GM18502 (cell line): ENCODE data around the gene MAX.
"Not testable (repeated sequence)": the region's sequence is repeated elsewhere in the genome, so short reads cannot be mapped to it uniquely, and the experiment has no call there.

Source experiments
- ATAC-seq: cut with Tn5 transposase; IDR thresholded peaks from one replicate; pipeline ENCODE4 v1.9.1; 2021; ENCODE audit warnings: mild to moderate bottlenecking; ENCODE audit not compliant: unreplicated experiment, poor library complexity

The MAX gene

GRCh38 chr14:65041434-65041915, 60.8 kb downstream of the MAX start:
- ATAC-seq: no peak

DNA sequence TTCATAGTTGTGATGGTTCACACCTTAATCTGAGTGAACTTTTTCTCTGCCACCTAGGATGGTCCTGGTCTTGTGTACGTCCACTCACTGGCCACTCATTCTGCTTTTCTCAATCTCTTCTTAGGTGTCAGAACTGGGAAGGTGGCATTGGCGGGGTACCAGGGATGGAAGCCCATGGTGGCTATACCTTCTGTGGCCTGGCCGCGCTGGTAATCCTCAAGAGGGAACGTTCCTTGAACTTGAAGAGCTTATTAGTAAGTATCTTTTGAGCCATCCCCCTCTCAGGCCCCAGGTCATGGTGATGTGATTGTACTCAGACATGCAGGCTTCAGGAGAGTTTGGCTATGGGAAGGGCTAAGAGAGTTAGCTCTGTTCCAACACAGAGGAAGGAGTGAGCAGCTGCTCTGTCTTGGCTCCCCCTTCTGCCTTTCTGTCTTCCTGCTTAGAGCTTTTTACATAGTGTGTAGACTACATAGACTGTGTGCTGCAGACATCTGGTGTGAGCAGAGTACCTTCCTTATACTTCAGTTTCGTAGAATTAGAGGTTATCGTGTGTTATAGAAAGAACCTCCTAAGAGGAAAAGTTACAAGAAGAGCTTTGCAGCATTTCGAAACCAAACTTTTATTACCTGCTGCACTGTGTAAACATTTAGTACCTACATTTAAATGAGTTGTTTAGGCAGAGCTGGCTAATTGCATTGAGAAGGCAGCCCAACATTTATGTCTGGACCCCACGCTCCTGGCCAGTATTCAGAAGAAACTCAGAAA, 61.5 kb downstream of the MAX start:
- ATAC-seq: no peak

DNA sequence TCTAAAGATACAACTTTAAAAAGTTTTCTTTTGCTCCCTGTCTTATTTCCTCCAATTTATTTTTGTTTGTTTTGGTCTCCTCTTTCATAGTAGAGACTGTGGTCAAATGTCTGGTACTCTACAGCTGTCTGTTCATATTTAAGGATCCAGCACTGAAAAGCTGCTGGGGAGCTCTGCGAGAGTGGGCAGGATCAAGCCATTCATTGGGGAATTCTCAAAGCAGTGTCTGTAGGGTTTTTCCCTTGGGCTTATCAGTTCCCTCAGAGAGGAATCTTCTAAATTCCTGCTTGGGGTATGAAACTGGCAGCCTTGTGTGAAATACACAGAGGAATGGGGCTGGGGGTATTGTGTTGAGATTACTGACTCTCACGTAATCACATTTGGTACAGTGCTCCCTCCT, 63.4 kb downstream of the MAX start:
- no peak for ATAC-seq

GRCh38 chr14:65035049-65035448, 67.3 kb downstream of the MAX start:
- ATAC-seq: no peak

DNA sequence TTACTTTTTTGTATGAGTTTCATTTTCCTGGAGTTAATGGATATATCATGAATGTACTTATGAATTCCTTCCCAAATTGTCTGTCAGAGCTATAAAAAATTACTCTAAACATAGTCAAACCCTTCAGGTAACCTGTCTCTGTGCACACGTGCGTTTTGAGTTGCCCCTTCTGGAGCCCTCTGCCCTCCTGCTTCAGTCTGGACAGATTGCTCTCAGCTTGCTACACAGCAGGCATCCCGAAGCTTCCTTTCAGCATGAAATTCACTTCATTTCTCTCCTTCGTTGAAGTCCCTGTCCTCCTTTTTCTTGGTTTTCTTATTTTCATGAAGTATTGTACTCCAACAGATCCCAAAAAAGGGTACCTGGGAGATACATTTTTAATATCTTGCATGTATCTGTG, 68.3 kb downstream of the MAX start:
- ATAC-seq: no peak

DNA sequence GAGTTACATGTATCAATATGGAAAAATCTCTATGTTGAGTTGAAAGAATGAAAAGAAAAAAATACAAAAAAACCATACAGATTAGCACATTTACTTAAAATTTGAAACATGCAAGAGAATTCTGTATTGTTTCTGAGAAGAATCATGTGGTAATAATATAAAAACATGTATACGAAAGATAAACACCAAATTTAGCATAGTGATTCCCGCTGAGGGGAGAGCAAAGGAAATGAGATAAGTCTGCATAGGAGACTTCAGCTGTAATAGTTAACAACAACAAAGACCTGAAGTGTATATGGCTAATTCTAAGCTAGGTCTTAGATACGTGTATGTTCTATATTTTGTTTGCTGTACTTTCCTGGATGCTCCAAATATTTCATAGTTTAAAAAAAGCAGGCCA, 69.1 kb downstream of the MAX start:
- ATAC-seq: no peak

- no peak for ATAC-seq
These were observed 70.0 kb downstream of the MAX start for GRCh38 chr14:65032319-65032718.

- ATAC-seq: not testable (repeated sequence)
These were observed 71.0 kb downstream of the MAX start for GRCh38 chr14:65031321-65031720.

GRCh38 chr14:65028937-65029336, 73.4 kb downstream of the MAX start:
- ATAC-seq: no peak

GRCh38 chr14:65027127-65027799, 75.1 kb downstream of the MAX start:
- ATAC-seq: no peak

DNA sequence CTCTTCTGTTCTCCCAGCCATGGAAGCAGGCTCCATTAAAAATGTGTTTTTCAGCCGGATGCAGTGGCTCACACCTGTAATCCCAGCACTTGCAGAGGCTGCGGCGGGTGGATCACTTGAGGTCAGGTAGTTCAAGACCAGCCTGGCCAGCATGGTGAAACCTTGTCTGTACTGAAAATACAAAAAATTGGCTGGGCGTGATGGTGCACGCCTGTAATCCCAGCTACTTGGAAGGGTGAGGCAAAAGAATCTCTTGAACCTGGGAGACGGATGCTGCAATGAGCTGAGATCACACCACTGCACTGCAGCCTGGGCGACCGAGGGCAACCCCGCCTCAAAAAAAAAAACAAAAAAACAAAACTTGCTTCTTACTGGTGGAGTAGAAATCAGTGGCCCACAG, 75.8 kb downstream of the MAX start:
- ATAC-seq: no peak

- no peak for ATAC-seq
These were observed 76.5 kb downstream of the MAX start for GRCh38 chr14:65025818-65026217.
